ENCODE measurements around the gene TNIP2.

TNIP2 gene

GRCh38 chr4:2698504-2698903, 57.6 kb downstream of the TNIP2 start:
- in situ Hi-C loops (cut with MboI; ENCODE audit: low pct_unique_long_range_greater_than_20kb, low sequenced_read_pairs) = no loop called here
- DNase-seq = no peak

- in situ Hi-C loops (cut with MboI; ENCODE audit: low pct_unique_long_range_greater_than_20kb, low sequenced_read_pairs) = no loop called here
- DNase-seq = no peak
Measured at GRCh38 chr4:2697995-2698414, 58.1 kb downstream of the TNIP2 start.

GRCh38 chr4:2696423-2696822, 59.7 kb downstream of the TNIP2 start:
- DNase-seq = peak; percentile 86
- in situ Hi-C loops (cut with MboI; ENCODE audit: low pct_unique_long_range_greater_than_20kb, low sequenced_read_pairs) = no loop called here

- in situ Hi-C loops (cut with MboI; ENCODE audit: low pct_unique_long_range_greater_than_20kb, low sequenced_read_pairs) = no loop called here
- DNase-seq = peak; percentile 9
Measured at GRCh38 chr4:2695346-2696060, 60.6 kb downstream of the TNIP2 start.

GRCh38 chr4:2694691-2695090, 61.4 kb downstream of the TNIP2 start:
- in situ Hi-C loops (cut with MboI; ENCODE audit: low pct_unique_long_range_greater_than_20kb, low sequenced_read_pairs) = no loop called here
- DNase-seq = no peak

- in situ Hi-C loops (cut with MboI; ENCODE audit: low pct_unique_long_range_greater_than_20kb, low sequenced_read_pairs) = no loop called here
- DNase-seq = no peak
Measured at GRCh38 chr4:2691952-2692435, 64.1 kb downstream of the TNIP2 start.

All from KBM-7 (cell line).